IMR-90 (cell line): Measurements from ENCODE around the gene THAP5. TPM values are rescaled to one million over a fixed set of nuclear protein-coding genes. Genes with fewer than 3 reads are reported as not detected.

ENCODE experiments used
- ATAC-seq: fragments of 200-7000 bp; cut with Tn5 transposase; 2 replicates; pipeline ENCODE4 v1.9.1; 2020; ENCODE audit warnings: low read depth, mild to moderate bottlenecking, moderate library complexity
- BruUV-seq: library from RNA; stranded (reverse); fragments of 400-500 nt; replicated peaks from 2 replicates; lab custom pipeline; 2021; lab: Mats Ljungman, UMichigan
- CTCF ChIA-PET: fragments of 300-600 bp; formaldehyde crosslinking; extraction: SDS; loops from one replicate; lab custom pipeline; 2021; ENCODE audit warnings: antibody characterized with exemption; lab: Yijun Ruan, JAX
- POLR2A ChIA-PET: fragments of 300-600 bp; sonication (Branson Sonifier 250); formaldehyde crosslinking; loops from one replicate; lab custom pipeline; 2022; ENCODE audit warnings: antibody characterized with exemption; ENCODE audit not compliant: unreplicated experiment; lab: Charles Lee
- DNase-seq: peaks from one replicate; pipeline ENCODE4 v3.0.0; 2013
- H2AFZ ChIP-seq: replicated peaks from 2 replicates; pipeline ENCODE3; 2013; ENCODE audit warnings: low read length, mild to moderate bottlenecking; ENCODE audit not compliant: poor library complexity
- H2AK5ac ChIP-seq: 2 replicates; pipeline ENCODE4 v1.6.1; 2013; ENCODE audit warnings: low read depth, low read length, inconsistent platforms
- H2AK9ac ChIP-seq: replicated peaks from 2 replicates; pipeline ENCODE3; 2013; ENCODE audit warnings: mild to moderate bottlenecking, low read depth, low read length, moderate library complexity; ENCODE audit not compliant: poor library complexity
- H2BK120ac ChIP-seq: 2 replicates; pipeline ENCODE4 v1.6.1; 2013; ENCODE audit warnings: low read depth, low read length, inconsistent platforms
- H2BK15ac ChIP-seq: 3 replicates; pipeline ENCODE4 v1.6.1; 2013; ENCODE audit warnings: low read depth, low read length, inconsistent platforms
- H2BK20ac ChIP-seq: 2 replicates; pipeline ENCODE4 v1.6.1; 2013; ENCODE audit warnings: low read depth, mild to moderate bottlenecking, inconsistent platforms, low read length, moderate library complexity
- H2BK5ac ChIP-seq: 2 replicates; pipeline ENCODE4 v1.6.1; 2013; ENCODE audit warnings: mild to moderate bottlenecking, low read depth, low read length, inconsistent platforms; ENCODE audit not compliant: poor library complexity, severe bottlenecking
- H3K14ac ChIP-seq: replicated peaks from 2 replicates; pipeline ENCODE4 v1.6.1; 2013; ENCODE audit warnings: low read depth, low read length, inconsistent platforms
- H3K18ac ChIP-seq: 2 replicates; pipeline ENCODE4 v1.6.1; 2013; ENCODE audit warnings: low read depth, low read length, control low read depth
- H3K23ac ChIP-seq: 2 replicates; pipeline ENCODE4 v1.6.1; 2013; ENCODE audit warnings: low read depth, low read length, inconsistent platforms
- H3K27ac ChIP-seq: 2 replicates; pipeline ENCODE4 v1.5.1; 2013; ENCODE audit warnings: mild to moderate bottlenecking, control low read depth, low read length; ENCODE audit not compliant: insufficient read depth
- H3K27me3 ChIP-seq: 2 replicates; pipeline ENCODE4 v1.6.1; 2013; ENCODE audit warnings: low read length; ENCODE audit not compliant: control insufficient read depth, insufficient read depth
- H3K36me3 ChIP-seq: 2 replicates; pipeline ENCODE4 v1.6.1; 2013; ENCODE audit warnings: low read length, mixed read lengths; ENCODE audit not compliant: control insufficient read depth, insufficient read depth
- H3K4ac ChIP-seq: 2 replicates; pipeline ENCODE4 v1.6.1; 2013; ENCODE audit warnings: low read depth, low read length, inconsistent platforms
- H3K4me1 ChIP-seq: 2 replicates; pipeline ENCODE4 v1.6.1; 2013; ENCODE audit warnings: low read length, mixed read lengths; ENCODE audit not compliant: control insufficient read depth, insufficient read depth
- H3K4me2 ChIP-seq: 2 replicates; pipeline ENCODE4 v1.6.1; 2013; ENCODE audit warnings: low read depth, mild to moderate bottlenecking, control low read depth, low read length, moderate library complexity
- H3K4me3 ChIP-seq: 2 replicates; pipeline ENCODE4 v1.5.1; 2013; ENCODE audit warnings: low read depth, mild to moderate bottlenecking, control low read depth, low read length, moderate library complexity; ENCODE audit not compliant: insufficient read depth
- H3K56ac ChIP-seq: 2 replicates; pipeline ENCODE4 v1.6.1; 2013; ENCODE audit warnings: low read length, inconsistent platforms; ENCODE audit not compliant: insufficient read depth; ENCODE audit errors: extremely low read depth
- H3K79me1 ChIP-seq, 2 experiments: 2 replicates each; pipeline ENCODE4 v1.6.1; 2013; ENCODE audit warnings: low read length in 2 of 2, inconsistent platforms in 1 of 2, low read depth in 1 of 2
- H3K9ac ChIP-seq: 2 replicates; pipeline ENCODE4 v1.6.1; 2013; ENCODE audit warnings: low read depth, low read length, control low read depth
- H3K9me1 ChIP-seq: 2 replicates; pipeline ENCODE4 v1.6.1; 2013; ENCODE audit warnings: low read length, inconsistent platforms; ENCODE audit not compliant: insufficient read depth
- H3K9me3 ChIP-seq: 2 replicates; pipeline ENCODE4 v1.6.1; 2013; ENCODE audit warnings: low read length; ENCODE audit not compliant: control insufficient read depth, insufficient read depth
- H4K20me1 ChIP-seq: 2 replicates; pipeline ENCODE4 v1.6.1; 2013; ENCODE audit warnings: low read length, inconsistent platforms; ENCODE audit not compliant: insufficient read depth
- H4K5ac ChIP-seq: 2 replicates; pipeline ENCODE4 v1.6.1; 2013; ENCODE audit warnings: mild to moderate bottlenecking, low read depth, low read length, control low read depth
- H4K8ac ChIP-seq, 2 experiments: 2 replicates each; pipeline ENCODE4 v1.6.1; 2013; ENCODE audit warnings: low read depth in 2 of 2, low read length in 2 of 2, control low read depth in 1 of 2, inconsistent platforms in 1 of 2
- H4K91ac ChIP-seq: 2 replicates; pipeline ENCODE4 v1.6.1; 2013; ENCODE audit warnings: low read depth, low read length, inconsistent platforms; ENCODE audit not compliant: insufficient read depth
- BHLHE40 ChIP-seq: fragments of 150-350 bp; IDR thresholded peaks from 2 replicates; pipeline ENCODE4 v1.6.1; 2016; ENCODE audit warnings: mild to moderate bottlenecking, low read depth, low read length
- CEBPB ChIP-seq: IDR thresholded peaks from 2 replicates; pipeline ENCODE4 v1.6.1; 2012; ENCODE audit warnings: low read depth, low read length, improper control_type of control experiment
- CHD1 ChIP-seq: IDR thresholded peaks from 2 replicates; pipeline ENCODE4 v1.6.1; 2012; ENCODE audit warnings: low read depth, low read length, improper control_type of control experiment
- CTCF ChIP-seq: conservative IDR thresholded peaks from 2 replicates; pipeline ENCODE4 v1.5.1; 2012; ENCODE audit warnings: mild to moderate bottlenecking, low read depth, low read length, improper control_type of control experiment
- FOS ChIP-seq: fragments of 150-350 bp; IDR thresholded peaks from 2 replicates; pipeline ENCODE4 v1.6.1; 2016; ENCODE audit warnings: low read depth, low read length
- MAFK ChIP-seq: IDR thresholded peaks from 2 replicates; pipeline ENCODE4 v1.6.1; 2012; ENCODE audit warnings: low read depth, low read length, improper control_type of control experiment
- MAZ ChIP-seq: IDR thresholded peaks from 2 replicates; pipeline ENCODE4 v1.6.1; 2012; ENCODE audit warnings: low read depth, mild to moderate bottlenecking, low read length, improper control_type of control experiment, moderate library complexity, borderline replicate concordance
- MXI1 ChIP-seq: IDR thresholded peaks from 2 replicates; pipeline ENCODE4 v1.6.1; 2012; ENCODE audit warnings: low read depth, mild to moderate bottlenecking, low read length, moderate library complexity, borderline replicate concordance
- NFE2L2 ChIP-seq: fragments of 150-350 bp; IDR thresholded peaks from 2 replicates; pipeline ENCODE4 v1.6.1; 2016; ENCODE audit warnings: low read depth, mild to moderate bottlenecking, low read length
- POLR2A ChIP-seq: IDR thresholded peaks from 2 replicates; pipeline ENCODE4 v1.6.1; 2012; ENCODE audit warnings: mild to moderate bottlenecking, low read depth, low read length
- RAD21 ChIP-seq: IDR thresholded peaks from 2 replicates; pipeline ENCODE4 v1.6.1; 2012; ENCODE audit warnings: low read length, improper control_type of control experiment
- RCOR1 ChIP-seq: IDR thresholded peaks from 2 replicates; pipeline ENCODE4 v1.6.1; 2012; ENCODE audit warnings: mild to moderate bottlenecking, low read length, improper control_type of control experiment; ENCODE audit not compliant: insufficient replicate concordance
- RFX5 ChIP-seq: IDR thresholded peaks from 2 replicates; pipeline ENCODE4 v1.8.0; 2012; ENCODE audit warnings: low read depth, mild to moderate bottlenecking, low read length, moderate library complexity
- SMC3 ChIP-seq: fragments of 150-350 bp; IDR thresholded peaks from 2 replicates; pipeline ENCODE4 v1.6.1; 2016; ENCODE audit warnings: low read depth, mild to moderate bottlenecking, antibody characterized with exemption, low read length, moderate library complexity
- USF2 ChIP-seq: fragments of 150-350 bp; IDR thresholded peaks from 2 replicates; pipeline ENCODE4 v1.6.1; 2017; ENCODE audit warnings: mild to moderate bottlenecking, antibody characterized with exemption, low read length, low read depth
- WGBS, 2 experiments: methylation state at CpG; one replicate each; pipeline versions ENCODE4 v1.1.5 to v1.1.7; 2013; ENCODE audit warnings: missing lambda C conversion rate in 2 of 2; ENCODE audit not compliant: insufficient read length in 1 of 2; ENCODE audit errors: extremely low coverage in 2 of 2; 5-methylcytosine and 5-hydroxymethylcytosine counted together
- dilution Hi-C: fragments of 300-500 bp; cut with HindIII; formaldehyde crosslinking; loops from one replicate; pipeline ENCODE4 v1.14.3; 2018; ENCODE audit warnings: low sequenced_read_pairs; ENCODE audit not compliant: unreplicated experiment
- in situ Hi-C: fragments of 300-500 bp; cut with MboI; formaldehyde crosslinking; loops from 3 replicates; pipeline ENCODE4 v1.14.3; 2019; ENCODE audit warnings: low sequenced_read_pairs, inconsistent platforms, mixed read lengths
- intact Hi-C: fragments of 100-400 bp; cut with micrococcal nuclease; formaldehyde crosslinking; loops from 2 replicates; pipeline ENCODE4 v1.10.0; 2022
- polyA plus RNA-seq, 3 experiments: library from polyadenylated mRNA; depleted of rRNA; stranded (reverse); fragments of >200 nt; gene quantifications; 2 replicates each; pipeline ENCODE4 v1.2.3, GENCODE V29; 2012; ENCODE audit warnings: low replicate concordance in 1 of 3
- total RNA-seq: library from RNA; depleted of rRNA; stranded (reverse); fragments of >200 nt; gene quantifications from 2 replicates; pipeline ENCODE4 v1.2.3, GENCODE V29; 2012
- TF ChIP-seq, protein P1 (sequence below): fragments of 150-350 bp; IDR thresholded peaks from 2 replicates; pipeline ENCODE4 v1.6.1; 2016; ENCODE audit warnings: low read depth, mild to moderate bottlenecking, low read length, moderate library complexity, borderline replicate concordance

Gene THAP5
- total and polyA plus RNA-seq, 2 of the 4 experiments (the other 2 are of a cell fraction) = 6.7 to 23.7 TPM

DNA sequence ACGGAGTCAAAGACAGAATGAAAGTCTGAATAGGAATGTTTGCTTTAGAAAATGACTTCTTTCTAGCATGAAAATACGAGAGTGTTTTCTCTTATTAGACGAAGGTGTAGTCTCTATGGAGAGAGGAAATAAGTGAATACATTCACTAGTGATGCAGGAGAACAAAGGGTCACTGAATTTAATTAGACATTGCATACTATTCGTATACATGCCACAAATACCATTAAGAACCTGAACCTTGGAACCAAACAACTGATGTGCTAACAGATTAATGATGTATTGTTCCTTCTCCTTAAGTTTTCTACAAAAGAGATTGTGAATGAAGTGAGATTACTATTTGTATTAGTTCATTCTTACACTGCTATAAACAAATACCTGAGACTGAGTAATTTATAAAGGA lies 10.3 kb downstream of the THAP5 start:
- Histone ChIP-seq H3K4me3 (no peak overlapping the region), H3K18ac (no peak overlapping the region), H3K4me1 (no peaks in the 10 kb centered on the region), H2BK5ac (no peak overlapping the region), H2AK9ac (no peak overlapping the region), H3K9me3 (peaks cover 10% of the 10 kb centered on the region), H3K56ac (no peak overlapping the region), H3K23ac (no peak overlapping the region), H4K5ac (no peak overlapping the region), H3K36me3 (no peaks in the 10 kb centered on the region), H2BK120ac (no peak overlapping the region), H3K9ac (no peak overlapping the region), H3K27ac (no peak overlapping the region), H4K20me1 (no peaks in the 10 kb centered on the region), H3K4ac (no peak overlapping the region), H2AK5ac (no peak overlapping the region), H4K8ac (no peak overlapping the region), H3K27me3 (no peaks in the 10 kb centered on the region), H3K4me2 (no peak overlapping the region), H3K9me1 (no peaks in the 10 kb centered on the region), H2AFZ (no peak overlapping the region), H4K91ac (no peak overlapping the region), H2BK20ac (no peak overlapping the region), H3K79me1 (peaks cover 6 to 15% of the 10 kb centered on the region in 2 experiments), H2BK15ac (no peak overlapping the region), H3K14ac (no peak overlapping the region)
- no TSS peak for BruUV-seq
- dilution Hi-C loops (no loop called here), intact Hi-C loops (no loop called here), in situ Hi-C loops (no loop called here)
- TF ChIP-seq FOS (no peak), RCOR1 (no peak), MAZ (no peak), BHLHE40 (no peak), MAFK (no peak), POLR2A (no peak), USF2 (no peak), RFX5 (no peak), RAD21 (no peak), MXI1 (no peak), CTCF (no peak), NFE2L2 (no peak), SMC3 (no peak), CEBPB (no peak), CHD1 (no peak)
- TF ChIP-seq, protein P1, sequence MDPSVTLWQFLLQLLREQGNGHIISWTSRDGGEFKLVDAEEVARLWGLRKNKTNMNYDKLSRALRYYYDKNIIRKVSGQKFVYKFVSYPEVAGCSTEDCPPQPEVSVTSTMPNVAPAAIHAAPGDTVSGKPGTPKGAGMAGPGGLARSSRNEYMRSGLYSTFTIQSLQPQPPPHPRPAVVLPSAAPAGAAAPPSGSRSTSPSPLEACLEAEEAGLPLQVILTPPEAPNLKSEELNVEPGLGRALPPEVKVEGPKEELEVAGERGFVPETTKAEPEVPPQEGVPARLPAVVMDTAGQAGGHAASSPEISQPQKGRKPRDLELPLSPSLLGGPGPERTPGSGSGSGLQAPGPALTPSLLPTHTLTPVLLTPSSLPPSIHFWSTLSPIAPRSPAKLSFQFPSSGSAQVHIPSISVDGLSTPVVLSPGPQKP = no peak
- 100% methylated on average over 1 of the region's 4 CpGs; no CpG with 5 or more reads in 1 of the 2 experiments for WGBS, 2 experiments
- ChIA-PET POLR2A (no interaction called here), CTCF (no interaction called here)
- no peak for ATAC-seq
- no peak for DNase-seq
